Stimulated activated CD4-positive, alpha-beta T cell treated with anti-CD3 and anti-CD28 coated beads, TNF-alpha, amount 100 ng/mL, for 48 hours (primary cell): ENCODE measurements around the gene TPCN2.
A peak's percentile ranks its signal among the peaks of the same experiment; 100 is the strongest.

Source experiments
- DNase-seq, 3 donors: peaks; one replicate each; pipeline ENCODE4 v3.0.0-alpha.2; 2020; ENCODE audit warnings: low read depth in 3 of 3

Gene TPCN2

DNA sequence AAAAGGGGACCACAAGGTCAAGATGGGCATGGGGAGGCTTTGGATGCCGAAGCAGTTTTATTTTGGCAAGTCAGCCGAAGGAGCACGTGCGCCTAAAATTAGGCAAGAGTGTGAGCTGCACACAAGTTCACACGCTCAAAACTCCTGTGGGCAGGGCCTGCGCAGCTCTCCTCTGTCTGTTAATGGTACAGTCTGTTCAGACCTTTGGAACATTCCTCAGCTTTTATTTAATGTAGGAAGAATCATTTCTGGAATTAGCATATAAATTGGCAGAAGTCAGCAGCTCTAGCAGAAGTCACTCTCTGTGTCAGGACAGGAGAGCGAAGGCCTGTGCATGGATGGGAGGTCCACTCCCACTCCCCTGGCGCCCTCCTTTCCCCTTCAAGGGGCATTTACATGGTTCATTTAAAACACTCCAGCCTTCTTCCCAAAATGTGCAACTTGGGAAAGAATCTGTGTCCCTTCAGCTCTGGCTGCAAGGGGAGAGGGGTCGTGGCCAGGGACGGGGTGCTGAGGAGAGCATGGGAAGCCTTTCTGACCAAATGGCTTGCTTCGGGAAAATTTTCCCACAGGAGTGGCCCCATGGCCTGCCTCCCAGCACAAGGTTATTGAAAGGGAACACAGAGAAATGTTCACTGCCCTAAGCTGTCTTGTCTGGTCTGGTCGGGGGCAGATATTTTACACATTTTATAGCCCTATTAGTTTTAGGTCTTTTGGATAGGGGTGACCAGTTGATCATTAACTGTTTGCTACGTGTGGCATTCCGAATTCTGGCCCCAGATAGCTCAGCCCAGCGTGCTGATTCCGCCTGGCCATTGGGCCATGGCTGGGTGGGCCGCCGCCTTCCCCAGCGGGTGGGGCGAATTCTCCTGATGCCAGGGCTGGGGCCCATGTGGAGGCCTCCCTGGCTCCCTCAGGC lies 63.2 kb downstream of the TPCN2 start:
- DNase-seq, result no peak

GRCh38 chr11:69113226-69113625 lies 64.5 kb downstream of the TPCN2 start:
- DNase-seq, result no peak

- no peak for DNase-seq
These were observed 65.1 kb downstream of the TPCN2 start for GRCh38 chr11:69113646-69114340.

- no peak for DNase-seq
These were observed 65.6 kb downstream of the TPCN2 start for GRCh38 chr11:69114362-69114761.

DNA sequence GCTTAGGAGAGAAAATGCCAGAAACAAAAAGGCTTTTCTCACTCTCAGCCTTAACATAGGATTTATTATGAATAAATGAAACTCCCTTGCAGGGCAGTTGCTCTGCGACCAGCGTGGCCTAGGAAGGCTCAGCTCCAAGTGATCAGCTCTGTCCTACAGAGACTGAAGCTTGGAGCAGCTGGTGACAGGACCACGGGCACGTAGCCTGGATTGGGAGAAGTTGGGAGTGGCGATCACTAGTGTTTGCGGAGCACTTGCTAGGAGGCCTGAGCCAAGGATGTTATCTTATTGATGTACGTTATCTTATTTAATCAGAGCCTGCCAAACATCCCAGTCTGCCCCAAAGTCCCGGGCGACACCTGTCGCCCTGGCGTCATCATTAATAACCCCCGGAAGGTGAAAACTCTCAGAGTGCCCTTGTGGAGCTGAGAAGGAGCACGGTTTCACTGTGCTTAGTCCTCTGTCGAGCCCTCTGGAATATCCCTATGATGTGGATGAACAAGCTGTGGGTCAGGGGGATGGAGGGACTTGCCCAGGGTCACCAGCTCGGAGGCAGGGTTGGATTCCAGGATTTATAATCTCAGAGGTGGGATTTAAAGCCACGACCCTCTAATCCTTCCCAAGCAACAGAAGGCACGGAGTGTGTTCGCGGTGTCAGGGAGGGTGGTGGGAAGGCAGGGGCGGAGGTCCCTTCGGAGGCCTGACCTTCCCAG lies 66.2 kb downstream of the TPCN2 start:
- DNase-seq, result no peak

- no peak for DNase-seq
These were observed 67.1 kb downstream of the TPCN2 start for GRCh38 chr11:69115586-69116560.

- DNase-seq, result no peak
These were observed 67.9 kb downstream of the TPCN2 start for GRCh38 chr11:69116671-69117070.

DNA sequence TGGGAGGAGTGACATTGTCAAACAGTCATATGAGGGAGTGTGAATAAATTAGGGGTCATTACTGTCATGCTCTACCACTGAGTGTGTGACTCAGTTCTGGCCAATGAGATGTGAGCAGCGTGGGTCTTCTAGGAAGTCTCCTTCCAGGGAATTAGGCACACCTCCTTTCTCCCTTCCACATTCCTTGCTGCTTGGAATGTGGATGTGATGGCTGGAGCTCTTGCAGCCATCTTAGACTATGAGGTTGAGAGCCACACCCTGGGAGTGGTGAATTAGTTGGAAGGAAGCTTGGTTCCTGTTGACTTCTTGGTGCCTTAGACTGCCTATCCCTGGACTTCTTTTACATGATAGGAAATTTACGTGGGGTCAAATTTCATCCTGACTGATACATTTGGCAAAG lies 70.5 kb downstream of the TPCN2 start:
- no peak for DNase-seq

GRCh38 chr11:69120096-69120875 lies 71.6 kb downstream of the TPCN2 start:
- DNase-seq, result no peak

DNA sequence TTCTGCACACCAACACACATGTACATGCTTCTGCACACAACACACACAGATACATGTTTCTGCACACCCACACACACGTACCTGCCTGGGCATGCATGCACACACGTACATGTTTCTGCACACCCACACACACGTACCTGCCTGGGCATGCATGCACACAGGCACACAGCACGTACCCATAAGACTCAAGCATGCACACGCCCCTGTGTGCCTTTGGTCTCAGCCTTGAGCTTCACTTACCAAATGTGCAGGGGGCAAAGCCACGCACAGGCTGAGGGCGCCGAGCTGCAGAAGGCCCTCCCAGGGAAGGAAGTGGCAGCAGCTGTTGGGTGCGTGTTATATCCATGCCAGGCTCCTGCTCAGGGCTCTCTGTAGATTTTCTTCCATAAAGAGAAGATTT lies 72.3 kb downstream of the TPCN2 start:
- DNase-seq, result no peak

- DNase-seq, result no peak
These were observed 73.0 kb downstream of the TPCN2 start for GRCh38 chr11:69121621-69122325.

DNA sequence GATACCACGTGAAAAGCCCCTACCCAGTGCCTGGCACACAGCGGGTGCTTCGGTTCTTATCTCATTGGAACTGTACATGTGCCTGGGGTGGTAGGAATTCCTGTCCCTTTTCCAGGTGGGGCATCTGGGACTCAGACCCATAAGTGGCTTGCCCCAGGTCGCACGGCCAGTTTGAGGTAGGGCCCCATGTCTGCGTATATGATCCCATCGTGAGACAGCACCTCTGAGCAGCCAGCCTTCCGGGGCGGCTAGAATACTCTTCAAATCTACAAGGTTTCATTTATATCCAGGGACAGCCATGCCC lies 73.5 kb downstream of the TPCN2 start:
- DNase-seq, result no peak

DNA sequence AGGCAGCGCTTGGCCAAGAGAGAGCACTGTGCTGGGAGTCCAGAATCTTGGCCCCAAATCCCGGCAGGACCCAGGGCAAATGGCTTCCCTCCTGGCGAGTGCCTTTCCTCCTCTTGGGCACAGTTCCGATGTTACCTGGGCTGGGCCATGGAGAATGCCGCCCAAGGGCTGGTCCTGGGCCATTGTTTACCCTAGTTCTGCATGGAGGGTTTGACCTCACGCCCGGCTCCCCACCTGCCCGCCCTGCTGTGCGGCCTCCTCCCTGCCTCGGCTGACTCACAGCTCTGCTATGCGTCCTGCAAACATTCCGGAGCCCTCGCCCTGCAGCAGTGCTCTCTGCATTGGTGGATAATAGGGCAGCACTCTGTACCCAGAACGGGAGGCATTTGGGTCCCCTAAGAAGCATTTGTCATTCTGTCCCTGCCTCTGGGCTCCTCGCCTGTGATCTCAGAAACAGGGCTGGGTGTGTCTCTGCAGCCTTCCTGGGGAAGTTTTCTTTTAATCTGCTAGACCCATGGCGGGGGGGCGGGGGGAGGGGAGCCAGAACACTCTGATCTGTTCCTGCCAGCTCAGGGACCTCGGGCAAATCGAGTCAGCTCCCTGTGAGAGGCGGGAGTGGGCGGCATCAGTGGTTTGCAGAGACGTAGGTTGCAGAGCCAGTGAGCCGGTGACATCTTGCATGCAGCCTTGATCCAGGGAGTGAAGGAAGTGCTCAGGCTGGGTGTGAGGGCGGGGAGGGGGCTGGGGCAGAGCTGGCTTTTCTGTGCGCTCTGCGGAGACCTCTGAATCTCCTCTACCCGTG lies 74.1 kb downstream of the TPCN2 start:
- DNase-seq, result peak; percentile 52 to 72 (median 66)

DNA sequence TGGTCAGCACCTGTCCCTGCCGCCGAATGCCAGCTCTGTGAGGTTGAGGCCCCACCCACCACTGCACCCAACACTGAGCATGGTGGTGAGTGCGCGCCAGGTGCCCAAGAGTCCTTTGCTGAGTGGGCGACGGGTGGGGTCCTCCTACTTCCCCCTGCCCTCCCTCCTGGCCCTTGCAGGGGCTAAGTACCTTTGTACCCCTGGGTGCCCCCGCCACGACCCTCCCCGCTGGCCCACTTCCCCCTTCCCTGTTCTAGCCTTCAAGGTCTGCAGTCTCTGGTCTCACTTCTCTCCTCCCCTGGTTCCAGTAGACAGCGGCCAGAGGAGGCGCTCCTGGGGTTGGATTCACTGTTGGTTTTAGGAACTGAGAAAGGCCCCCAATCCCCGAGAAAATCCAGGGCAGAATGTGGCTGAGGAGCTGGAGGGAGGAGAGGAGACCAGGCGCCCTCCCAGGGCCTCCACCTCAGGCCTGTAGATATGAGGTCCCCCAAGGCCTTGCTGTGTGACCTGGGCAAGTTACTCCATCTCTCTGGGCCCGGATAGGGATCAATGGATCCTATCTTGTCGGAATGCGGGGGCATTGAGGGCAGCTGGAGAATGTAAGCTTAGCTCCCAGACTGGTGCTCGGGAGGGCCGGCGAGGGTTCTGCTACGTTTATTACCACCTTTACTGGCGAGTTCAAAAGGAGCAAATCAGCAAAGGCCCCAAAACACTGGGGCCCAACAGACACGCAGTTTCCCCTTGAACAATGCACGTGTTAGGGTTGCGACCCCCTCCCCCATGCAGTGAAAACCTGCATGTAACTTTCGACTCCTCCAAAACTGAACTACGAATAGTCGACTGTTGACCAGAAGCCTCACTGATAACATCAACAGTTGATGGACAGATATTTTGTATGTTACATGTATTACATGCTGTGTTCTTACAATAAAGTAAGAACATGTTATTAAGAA lies 75.1 kb downstream of the TPCN2 start:
- DNase-seq, result no peak

DNA sequence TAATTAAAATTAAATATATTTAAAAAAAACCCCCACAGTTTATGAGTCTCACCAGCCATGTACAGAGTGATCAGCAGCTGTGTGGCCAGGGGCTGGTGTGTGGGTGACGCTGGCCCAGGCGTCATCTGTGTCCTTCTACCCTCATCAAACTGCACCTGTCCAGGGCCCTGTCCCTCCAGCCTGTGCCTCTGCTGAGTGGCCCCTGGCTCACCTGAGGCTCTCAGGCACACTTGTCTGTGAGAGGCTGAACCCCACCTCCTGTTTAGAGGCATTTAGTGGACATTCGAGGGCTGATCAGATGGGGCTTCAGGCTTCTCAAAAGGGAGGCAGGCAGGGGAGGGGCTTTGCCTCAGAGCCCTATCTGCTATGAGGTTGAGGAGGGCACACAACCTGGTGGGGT lies 77.1 kb downstream of the TPCN2 start:
- no peak for DNase-seq

- DNase-seq, result no peak
These were observed 77.6 kb downstream of the TPCN2 start for GRCh38 chr11:69126286-69126685.

- no peak for DNase-seq
These were observed 78.5 kb downstream of the TPCN2 start for GRCh38 chr11:69127081-69127850.
